Measurements from ENCODE around the gene DDX18.

GRCh38 chr2:117818921-117819320 lies 4.4 kb downstream of the DDX18 start:
- TF ChIP-seq POLR2AphosphoS5 (IDR thresholded peaks at IDR 0.05; ENCODE audit: low read depth, low read length) (no peak), MAX (IDR thresholded peaks at IDR 0.05; ENCODE audit: low read depth) (no peak), CTCF (IDR thresholded peaks at IDR 0.05) (no peak), GABPA (IDR thresholded peaks at IDR 0.05; ENCODE audit: low read depth) (no peak), RFX5 (IDR thresholded peaks at IDR 0.05; ENCODE audit: low read length) (no peak)
